Measurements from ENCODE around the gene ALG2. TPM values are rescaled to one million over a fixed set of nuclear protein-coding genes. Genes with fewer than 3 reads are reported as not detected.
A peak's percentile ranks its signal among the peaks of the same experiment; 100 is the strongest.

The ALG2 gene
- total and polyA plus RNA-seq, 2 donors from 2014 or later = 38.7 to 40.5 TPM

GRCh38 chr9:99222416-99223270 lies 901 bp upstream of the ALG2 start:
- no peak for TF ChIP-seq CTCF (IDR thresholded peaks at IDR 0.05; ENCODE audit: borderline replicate concordance, extremely low read depth, insufficient read depth)
- Histone ChIP-seq H3K4me1 (ENCODE audit: control insufficient read depth in 2 of 3, insufficient read depth in 2 of 3, low read depth in 1 of 3, low read length in 3 of 3) (peaks cover 4 to 21% (median 7%) of the 10 kb centered on the region in 3 donors), H3K36me3 (ENCODE audit: control insufficient read depth in 2 of 3, insufficient read depth in 3 of 3, low read length in 3 of 3) (peaks cover 4 to 12% (median 6%) of the 10 kb centered on the region in 3 donors)

DNA sequence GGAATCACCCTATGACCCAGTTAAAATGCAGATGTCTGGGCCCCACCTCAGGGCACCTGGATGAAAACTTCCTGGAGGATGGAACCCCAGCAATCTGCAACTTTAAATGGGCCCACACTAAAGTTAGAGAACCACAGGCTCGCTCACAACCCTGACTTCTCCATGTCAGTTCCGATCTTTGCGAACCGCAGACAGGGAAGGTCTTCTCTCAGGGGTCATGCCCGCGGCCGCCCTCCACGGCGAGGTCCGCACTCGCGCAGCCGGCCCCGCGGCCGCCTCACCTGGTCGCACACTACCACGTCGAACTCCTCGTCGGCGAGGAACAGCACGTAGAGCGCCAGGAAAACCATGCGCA lies 499 bp downstream of the ALG2 start:
- DNase-seq (no peak), FAIRE-seq (no peak)
- no peaks in the 10 kb centered on the region for H3K9me3 ChIP-seq (ENCODE audit: control insufficient read depth in 2 of 3, insufficient read depth in 1 of 3, low read length in 3 of 3)
- H3K4me3 ChIP-seq (ENCODE audit: low read length in 3 of 3) = peak overlapping the region; percentile 85 to 96 (median 93)
- TF ChIP-seq CTCF (IDR thresholded peaks at IDR 0.05; ENCODE audit: borderline replicate concordance, extremely low read depth, insufficient read depth) = no peak
- H3K4me1 ChIP-seq (ENCODE audit: control insufficient read depth in 2 of 3, insufficient read depth in 2 of 3, low read depth in 1 of 3, low read length in 3 of 3) = peaks cover 4 to 21% (median 7%) of the 10 kb centered on the region in 3 donors
- H3K27me3 ChIP-seq (ENCODE audit: control insufficient read depth, insufficient read depth, low read length) = no peaks in the 10 kb centered on the region
- H3K9ac ChIP-seq (ENCODE audit: low read length in 3 of 3) = peak overlapping the region; percentile 81 to 95 (median 92)
- H3K36me3 ChIP-seq (ENCODE audit: control insufficient read depth in 2 of 3, insufficient read depth in 3 of 3, low read length in 3 of 3) = peaks cover 4 to 12% (median 6%) of the 10 kb centered on the region in 3 donors
- intact Hi-C loops (cut with DNase I) = no loop called here
- H3K27ac ChIP-seq (ENCODE audit: low read depth in 2 of 2, low read length in 2 of 2) = peak overlapping the region; percentile 92 to 98

More at GRCh38 chr9:99222416-99223270, 901 bp upstream of the ALG2 start:
- peak in 2 of 5 donors; percentile 66 to 70 for DNase-seq
- no peak for FAIRE-seq
- Histone ChIP-seq H3K27ac (ENCODE audit: low read depth in 2 of 2, low read length in 2 of 2) (peak overlapping the region; percentile 92 to 98), H3K9ac (ENCODE audit: low read length in 3 of 3) (peak overlapping the region; percentile 50 to 95 (median 81)), H3K27me3 (ENCODE audit: control insufficient read depth, insufficient read depth, low read length) (no peaks in the 10 kb centered on the region), H3K9me3 (ENCODE audit: control insufficient read depth in 2 of 3, insufficient read depth in 1 of 3, low read length in 3 of 3) (no peaks in the 10 kb centered on the region), H3K4me3 (ENCODE audit: low read length in 3 of 3) (peak overlapping the region; percentile 85 to 96 (median 93))
- intact Hi-C loops (cut with DNase I) = no loop called here

GRCh38 chr9:99220011-99220410 lies 1.7 kb downstream of the ALG2 start:
- Histone ChIP-seq H3K4me1 (ENCODE audit: control insufficient read depth in 2 of 3, insufficient read depth in 2 of 3, low read depth in 1 of 3, low read length in 3 of 3) (peaks cover 4 to 21% (median 5%) of the 10 kb centered on the region in 3 donors), H3K27ac (ENCODE audit: low read depth in 2 of 2, low read length in 2 of 2) (no peak overlapping the region), H3K27me3 (ENCODE audit: control insufficient read depth, insufficient read depth, low read length) (no peaks in the 10 kb centered on the region), H3K36me3 (ENCODE audit: control insufficient read depth in 2 of 3, insufficient read depth in 3 of 3, low read length in 3 of 3) (peaks cover 4 to 8% (median 6%) of the 10 kb centered on the region in 3 donors), H3K9ac (ENCODE audit: low read length in 3 of 3) (no peak overlapping the region), H3K4me3 (ENCODE audit: low read length in 3 of 3) (peak overlapping the region in 2 of 3 donors; percentile 10 to 23), H3K9me3 (ENCODE audit: control insufficient read depth in 2 of 3, insufficient read depth in 1 of 3, low read length in 3 of 3) (no peaks in the 10 kb centered on the region)
- TF ChIP-seq CTCF (IDR thresholded peaks at IDR 0.05; ENCODE audit: borderline replicate concordance, extremely low read depth, insufficient read depth) = no peak
- FAIRE-seq (no peak), DNase-seq (no peak)
- intact Hi-C loops (cut with DNase I) = no loop called here

Data from kidney (tissue), 14 donors.